ENCODE data around the gene ROBO2. TPM values are rescaled to one million over a fixed set of nuclear protein-coding genes. Genes with fewer than 3 reads are reported as not detected.

Gene ROBO2
- total and polyA plus RNA-seq, 2 donors from 2014 or later = 1.3 to 1.6 TPM

GRCh38 chr3:77606372-77606771 lies 566.5 kb downstream of the ROBO2 start:
- intact Hi-C loops (cut with DNase I) = no loop called here
- Histone ChIP-seq H3K4me3 (ENCODE audit: low read length in 3 of 3) (no peak overlapping the region), H3K4me1 (ENCODE audit: control insufficient read depth in 2 of 3, insufficient read depth in 2 of 3, low read depth in 1 of 3, low read length in 3 of 3) (no peaks in the 10 kb centered on the region), H3K9me3 (ENCODE audit: control insufficient read depth in 2 of 3, insufficient read depth in 1 of 3, low read length in 3 of 3) (no peaks in the 10 kb centered on the region), H3K27ac (ENCODE audit: low read depth in 2 of 2, low read length in 2 of 2) (no peak overlapping the region), H3K27me3 (ENCODE audit: control insufficient read depth, insufficient read depth, low read length) (no peaks in the 10 kb centered on the region), H3K9ac (ENCODE audit: low read length in 3 of 3) (no peak overlapping the region), H3K36me3 (ENCODE audit: control insufficient read depth in 2 of 3, insufficient read depth in 3 of 3, low read length in 3 of 3) (peaks cover 0 to 2% (median 0%) of the 10 kb centered on the region in 3 donors)
- TF ChIP-seq, protein P1, sequence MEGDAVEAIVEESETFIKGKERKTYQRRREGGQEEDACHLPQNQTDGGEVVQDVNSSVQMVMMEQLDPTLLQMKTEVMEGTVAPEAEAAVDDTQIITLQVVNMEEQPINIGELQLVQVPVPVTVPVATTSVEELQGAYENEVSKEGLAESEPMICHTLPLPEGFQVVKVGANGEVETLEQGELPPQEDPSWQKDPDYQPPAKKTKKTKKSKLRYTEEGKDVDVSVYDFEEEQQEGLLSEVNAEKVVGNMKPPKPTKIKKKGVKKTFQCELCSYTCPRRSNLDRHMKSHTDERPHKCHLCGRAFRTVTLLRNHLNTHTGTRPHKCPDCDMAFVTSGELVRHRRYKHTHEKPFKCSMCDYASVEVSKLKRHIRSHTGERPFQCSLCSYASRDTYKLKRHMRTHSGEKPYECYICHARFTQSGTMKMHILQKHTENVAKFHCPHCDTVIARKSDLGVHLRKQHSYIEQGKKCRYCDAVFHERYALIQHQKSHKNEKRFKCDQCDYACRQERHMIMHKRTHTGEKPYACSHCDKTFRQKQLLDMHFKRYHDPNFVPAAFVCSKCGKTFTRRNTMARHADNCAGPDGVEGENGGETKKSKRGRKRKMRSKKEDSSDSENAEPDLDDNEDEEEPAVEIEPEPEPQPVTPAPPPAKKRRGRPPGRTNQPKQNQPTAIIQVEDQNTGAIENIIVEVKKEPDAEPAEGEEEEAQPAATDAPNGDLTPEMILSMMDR (IDR thresholded peaks at IDR 0.05; ENCODE audit: borderline replicate concordance, extremely low read depth, insufficient read depth) = no peak
- no peak for DNase-seq
- no peak for FAIRE-seq

DNA sequence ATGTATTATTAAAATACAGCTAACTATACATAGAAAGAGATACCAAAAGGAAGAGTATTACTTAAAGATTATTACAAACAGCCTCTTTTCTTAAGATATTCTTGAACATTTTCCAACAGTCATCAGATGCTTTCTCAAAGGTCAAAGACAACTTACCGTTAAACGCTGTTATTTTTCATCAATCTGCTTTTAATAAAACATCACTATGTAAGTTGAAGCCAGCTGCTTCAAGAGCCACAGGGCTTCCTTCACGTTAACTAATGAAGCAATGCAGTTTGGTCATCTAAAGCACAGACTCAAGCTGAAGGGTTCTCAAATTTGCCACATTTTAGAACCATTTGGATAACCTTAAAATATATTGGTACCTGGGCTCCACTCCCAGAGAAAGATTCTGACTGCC lies 578.8 kb downstream of the ROBO2 start:
- DNase-seq = no peak
- intact Hi-C loops (cut with DNase I) = no loop called here
- TF ChIP-seq, protein P1 (IDR thresholded peaks at IDR 0.05; ENCODE audit: borderline replicate concordance, extremely low read depth, insufficient read depth) = no peak
- no peaks in the 10 kb centered on the region for H3K27me3 ChIP-seq (ENCODE audit: control insufficient read depth, insufficient read depth, low read length)
- H3K4me1 ChIP-seq (ENCODE audit: control insufficient read depth in 2 of 3, insufficient read depth in 2 of 3, low read depth in 1 of 3, low read length in 3 of 3) = no peaks in the 10 kb centered on the region
- no peak for FAIRE-seq
- H3K4me3 ChIP-seq (ENCODE audit: low read length in 3 of 3) = no peak overlapping the region
- H3K9ac ChIP-seq (ENCODE audit: low read length in 3 of 3) = no peak overlapping the region
- no peaks in the 10 kb centered on the region for H3K9me3 ChIP-seq (ENCODE audit: control insufficient read depth in 2 of 3, insufficient read depth in 1 of 3, low read length in 3 of 3)
- H3K27ac ChIP-seq (ENCODE audit: low read depth in 2 of 2, low read length in 2 of 2) = no peak overlapping the region
- peaks cover 0 to 3% (median 0%) of the 10 kb centered on the region in 3 donors for H3K36me3 ChIP-seq (ENCODE audit: control insufficient read depth in 2 of 3, insufficient read depth in 3 of 3, low read length in 3 of 3)

DNA sequence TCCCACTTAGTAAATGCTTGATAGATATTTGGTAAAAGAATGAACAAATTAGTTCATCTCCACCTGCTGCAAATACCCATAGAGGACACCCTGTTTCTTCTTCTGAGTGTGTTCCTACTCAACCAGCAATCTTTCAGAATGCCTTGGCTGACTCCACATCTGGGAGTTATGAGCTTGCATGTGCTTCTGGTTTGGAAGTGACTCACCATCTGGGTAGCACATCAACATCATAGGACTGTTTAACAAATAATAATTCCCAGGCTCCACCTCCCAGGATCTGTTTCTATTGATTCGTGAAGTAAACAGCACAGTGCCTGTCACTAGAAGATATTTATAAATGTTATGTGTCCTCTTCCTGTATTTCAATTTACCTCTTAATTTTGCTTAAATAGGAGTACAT lies 580.1 kb downstream of the ROBO2 start:
- Histone ChIP-seq H3K4me3 (ENCODE audit: low read length in 3 of 3) (no peak overlapping the region), H3K9me3 (ENCODE audit: control insufficient read depth in 2 of 3, insufficient read depth in 1 of 3, low read length in 3 of 3) (no peaks in the 10 kb centered on the region), H3K9ac (ENCODE audit: low read length in 3 of 3) (no peak overlapping the region), H3K27ac (ENCODE audit: low read depth in 2 of 2, low read length in 2 of 2) (no peak overlapping the region), H3K27me3 (ENCODE audit: control insufficient read depth, insufficient read depth, low read length) (no peaks in the 10 kb centered on the region), H3K4me1 (ENCODE audit: control insufficient read depth in 2 of 3, insufficient read depth in 2 of 3, low read depth in 1 of 3, low read length in 3 of 3) (no peaks in the 10 kb centered on the region), H3K36me3 (ENCODE audit: control insufficient read depth in 2 of 3, insufficient read depth in 3 of 3, low read length in 3 of 3) (peaks cover 0 to 3% (median 0%) of the 10 kb centered on the region in 3 donors)
- intact Hi-C loops (cut with DNase I) = no loop called here
- DNase-seq (no peak), FAIRE-seq (no peak)
- TF ChIP-seq, protein P1 (IDR thresholded peaks at IDR 0.05; ENCODE audit: borderline replicate concordance, extremely low read depth, insufficient read depth) = no peak

- DNase-seq (no peak), FAIRE-seq (no peak)
- Histone ChIP-seq H3K9ac (ENCODE audit: low read length in 3 of 3) (no peak overlapping the region), H3K27me3 (ENCODE audit: control insufficient read depth, insufficient read depth, low read length) (no peaks in the 10 kb centered on the region), H3K4me1 (ENCODE audit: control insufficient read depth in 2 of 3, insufficient read depth in 2 of 3, low read depth in 1 of 3, low read length in 3 of 3) (no peaks in the 10 kb centered on the region), H3K4me3 (ENCODE audit: low read length in 3 of 3) (no peak overlapping the region), H3K9me3 (ENCODE audit: control insufficient read depth in 2 of 3, insufficient read depth in 1 of 3, low read length in 3 of 3) (peaks cover 0 to under 1% (median 0%) of the 10 kb centered on the region in 3 donors), H3K27ac (ENCODE audit: low read depth in 2 of 2, low read length in 2 of 2) (no peak overlapping the region), H3K36me3 (ENCODE audit: control insufficient read depth in 2 of 3, insufficient read depth in 3 of 3, low read length in 3 of 3) (peaks cover 0 to 3% (median 0%) of the 10 kb centered on the region in 3 donors)
- TF ChIP-seq, protein P1 (IDR thresholded peaks at IDR 0.05; ENCODE audit: borderline replicate concordance, extremely low read depth, insufficient read depth) = no peak
- intact Hi-C loops (cut with DNase I) = no loop called here
These were observed 583.6 kb downstream of the ROBO2 start for GRCh38 chr3:77623500-77623899.
